OCI-LY3 (cell line): ENCODE results near the gene ABHD17C.

Source experiments
- EZH2phosphoT487 ChIP-seq: fragments of 200-600 bp; shearing (Covaris generic); IDR thresholded peaks from 2 replicates; pipeline ENCODE4 v1.6.1; 2018; ENCODE audit warnings: antibody characterized with exemption, mixed run types, low read depth
- TF ChIP-seq, protein P1 (sequence below): fragments of 200-600, 300-600 bp; sonication (generic); IDR thresholded peaks from 2 replicates; pipeline ENCODE4 v1.5.1; 2014; ENCODE audit warnings: antibody characterized with exemption, low read length, low read depth

DNA sequence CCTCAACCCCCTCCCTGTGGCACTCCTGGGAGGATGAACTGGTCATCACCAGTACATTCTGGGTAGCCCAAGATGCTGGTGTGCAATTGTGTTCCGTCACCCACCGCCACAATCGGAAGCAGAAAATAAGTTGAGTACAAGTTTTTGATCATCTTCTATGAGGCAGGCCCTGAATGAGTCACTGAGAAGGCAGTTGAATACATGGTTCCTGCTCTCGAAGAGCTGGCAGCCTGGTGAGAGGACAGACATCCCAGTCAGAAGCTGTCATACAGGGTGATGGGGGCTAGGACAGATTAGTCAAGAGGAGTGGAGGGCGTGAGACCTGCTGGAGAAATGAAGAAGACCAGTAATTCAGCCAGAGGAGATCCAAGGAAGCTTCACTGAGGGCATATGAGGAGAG, 90.2 kb downstream of the ABHD17C start:
- TF ChIP-seq, protein P1, sequence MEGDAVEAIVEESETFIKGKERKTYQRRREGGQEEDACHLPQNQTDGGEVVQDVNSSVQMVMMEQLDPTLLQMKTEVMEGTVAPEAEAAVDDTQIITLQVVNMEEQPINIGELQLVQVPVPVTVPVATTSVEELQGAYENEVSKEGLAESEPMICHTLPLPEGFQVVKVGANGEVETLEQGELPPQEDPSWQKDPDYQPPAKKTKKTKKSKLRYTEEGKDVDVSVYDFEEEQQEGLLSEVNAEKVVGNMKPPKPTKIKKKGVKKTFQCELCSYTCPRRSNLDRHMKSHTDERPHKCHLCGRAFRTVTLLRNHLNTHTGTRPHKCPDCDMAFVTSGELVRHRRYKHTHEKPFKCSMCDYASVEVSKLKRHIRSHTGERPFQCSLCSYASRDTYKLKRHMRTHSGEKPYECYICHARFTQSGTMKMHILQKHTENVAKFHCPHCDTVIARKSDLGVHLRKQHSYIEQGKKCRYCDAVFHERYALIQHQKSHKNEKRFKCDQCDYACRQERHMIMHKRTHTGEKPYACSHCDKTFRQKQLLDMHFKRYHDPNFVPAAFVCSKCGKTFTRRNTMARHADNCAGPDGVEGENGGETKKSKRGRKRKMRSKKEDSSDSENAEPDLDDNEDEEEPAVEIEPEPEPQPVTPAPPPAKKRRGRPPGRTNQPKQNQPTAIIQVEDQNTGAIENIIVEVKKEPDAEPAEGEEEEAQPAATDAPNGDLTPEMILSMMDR = no peak
- no peak for TF ChIP-seq EZH2phosphoT487
